GM20431 (cell line): ENCODE measurements around the gene RNASE11.
"Not testable (repeated sequence)": the region's sequence is repeated elsewhere in the genome, so short reads cannot be mapped to it uniquely, and the experiment has no call there.

Experiments used
- in situ Hi-C: fragments of 300-500 bp; cut with MseI, MboI; formaldehyde crosslinking; loops from one replicate; pipeline ENCODE4 v1.15.0; 2020; ENCODE audit warnings: low sequenced_read_pairs; ENCODE audit not compliant: unreplicated experiment

RNASE11 gene

GRCh38 chr14:20592574-20592973 is 4.8 kb upstream of the RNASE11 start:
- in situ Hi-C loops, result no loop called here

- in situ Hi-C loops, result no loop called here
Observed at GRCh38 chr14:20591235-20591634, 3.4 kb upstream of the RNASE11 start, which contains the start of gene RNASE12. Gene RNASE12, minus strand, starts transcription at chr14:20591376. Its CDS starts 653 bp downstream, at chr14:20590723.

GRCh38 chr14:20583908-20584307 is 3.9 kb downstream of the RNASE11 start:
- in situ Hi-C loops, result no loop called here

GRCh38 chr14:20583142-20583541 is 4.7 kb downstream of the RNASE11 start:
- in situ Hi-C loops, result no loop called here

- in situ Hi-C loops, result no loop called here
Observed at GRCh38 chr14:20580242-20580641, 7.6 kb downstream of the RNASE11 start.

GRCh38 chr14:20578784-20579502 is 8.9 kb downstream of the RNASE11 start:
- in situ Hi-C loops, result no loop called here

GRCh38 chr14:20578325-20578724 is 9.5 kb downstream of the RNASE11 start:
- in situ Hi-C loops, result no loop called here

- in situ Hi-C loops, result not testable (repeated sequence)
Observed at GRCh38 chr14:20572382-20572990, 15.3 kb downstream of the RNASE11 start.

GRCh38 chr14:20570720-20571119 is 17.1 kb downstream of the RNASE11 start:
- in situ Hi-C loops, result not testable (repeated sequence)

- in situ Hi-C loops, result not testable (repeated sequence)
Observed at GRCh38 chr14:20569865-20570264, 17.9 kb downstream of the RNASE11 start.

- in situ Hi-C loops, result no loop called here
Observed at GRCh38 chr14:20569066-20569465, 18.7 kb downstream of the RNASE11 start.

- in situ Hi-C loops, result no loop called here
Observed at GRCh38 chr14:20568393-20568792, 19.4 kb downstream of the RNASE11 start.

GRCh38 chr14:20567199-20567598 is 20.6 kb downstream of the RNASE11 start:
- in situ Hi-C loops, result not testable (repeated sequence)

- in situ Hi-C loops, result no loop called here
Observed at GRCh38 chr14:20564501-20564997, 23.3 kb downstream of the RNASE11 start.

GRCh38 chr14:20563971-20564370 is 23.8 kb downstream of the RNASE11 start:
- in situ Hi-C loops, result no loop called here

- in situ Hi-C loops, result no loop called here
Observed at GRCh38 chr14:20560961-20561360, 26.8 kb downstream of the RNASE11 start, which contains the start of gene RNASE9. Gene RNASE9, minus strand, starts transcription at chr14:20561047.

GRCh38 chr14:20559461-20559904 is 28.3 kb downstream of the RNASE11 start:
- in situ Hi-C loops, result no loop called here

GRCh38 chr14:20557212-20557542 is 30.6 kb downstream of the RNASE11 start:
- in situ Hi-C loops, result no loop called here

- in situ Hi-C loops, result no loop called here
Observed at GRCh38 chr14:20556500-20557211, 31.1 kb downstream of the RNASE11 start.

GRCh38 chr14:20555845-20556244 is 32.0 kb downstream of the RNASE11 start:
- in situ Hi-C loops, result no loop called here

- in situ Hi-C loops, result no loop called here
Observed at GRCh38 chr14:20553024-20553423, 34.8 kb downstream of the RNASE11 start.
